B cell (primary cell): ENCODE measurements around the gene PUM2.

ENCODE experiments used
- EZH2 ChIP-seq: IDR thresholded peaks from 2 replicates; pipeline ENCODE4 v1.6.1; 2012; ENCODE audit warnings: borderline replicate concordance, low read depth, mild to moderate bottlenecking, moderate library complexity, low read length; ENCODE audit not compliant: insufficient read depth, poor library complexity, severe bottlenecking
- TF ChIP-seq, protein P1 (sequence below): fragments of 200-600 bp; IDR thresholded peaks from one replicate; pipeline ENCODE4 v1.8.0; 2022; ENCODE audit warnings: antibody characterized with exemption, mild to moderate bottlenecking

GRCh38 chr2:20359096-20359495, 8.5 kb upstream of the PUM2 start:
- TF ChIP-seq, protein P1, sequence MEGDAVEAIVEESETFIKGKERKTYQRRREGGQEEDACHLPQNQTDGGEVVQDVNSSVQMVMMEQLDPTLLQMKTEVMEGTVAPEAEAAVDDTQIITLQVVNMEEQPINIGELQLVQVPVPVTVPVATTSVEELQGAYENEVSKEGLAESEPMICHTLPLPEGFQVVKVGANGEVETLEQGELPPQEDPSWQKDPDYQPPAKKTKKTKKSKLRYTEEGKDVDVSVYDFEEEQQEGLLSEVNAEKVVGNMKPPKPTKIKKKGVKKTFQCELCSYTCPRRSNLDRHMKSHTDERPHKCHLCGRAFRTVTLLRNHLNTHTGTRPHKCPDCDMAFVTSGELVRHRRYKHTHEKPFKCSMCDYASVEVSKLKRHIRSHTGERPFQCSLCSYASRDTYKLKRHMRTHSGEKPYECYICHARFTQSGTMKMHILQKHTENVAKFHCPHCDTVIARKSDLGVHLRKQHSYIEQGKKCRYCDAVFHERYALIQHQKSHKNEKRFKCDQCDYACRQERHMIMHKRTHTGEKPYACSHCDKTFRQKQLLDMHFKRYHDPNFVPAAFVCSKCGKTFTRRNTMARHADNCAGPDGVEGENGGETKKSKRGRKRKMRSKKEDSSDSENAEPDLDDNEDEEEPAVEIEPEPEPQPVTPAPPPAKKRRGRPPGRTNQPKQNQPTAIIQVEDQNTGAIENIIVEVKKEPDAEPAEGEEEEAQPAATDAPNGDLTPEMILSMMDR: no peak
- no peak for TF ChIP-seq EZH2
